H1 (cell line): ENCODE measurements around the gene TMEM179B. TPM values are rescaled to one million over a fixed set of nuclear protein-coding genes. Genes with fewer than 3 reads are reported as not detected.

Experiments
- BCL11A ChIP-seq, 2 experiments: IDR thresholded peaks; one replicate each; pipeline ENCODE4 v1.6.1; 2011; ENCODE audit warnings: low read depth in 2 of 2, low read length in 2 of 2, mild to moderate bottlenecking in 2 of 2
- CHD2 ChIP-seq: IDR thresholded peaks from 2 replicates; pipeline ENCODE4 v1.6.1; 2012; ENCODE audit warnings: low read length, improper control_type of control experiment
- EGR1 ChIP-seq: IDR thresholded peaks from 2 replicates; pipeline ENCODE4 v1.6.1; 2011; ENCODE audit warnings: low read depth, low read length, borderline replicate concordance
- EP300 ChIP-seq, 2 experiments: IDR thresholded peaks; 1 replicate in 1 of 2; 2 replicates in 1 of 2; pipeline ENCODE4 v1.6.1; 2011 to 2012; ENCODE audit warnings: low read depth in 2 of 2, low read length in 2 of 2, mild to moderate bottlenecking in 2 of 2, borderline replicate concordance in 1 of 2, inconsistent platforms in 1 of 2, moderate library complexity in 1 of 2
- FOSL1 ChIP-seq: IDR thresholded peaks from 2 replicates; pipeline ENCODE4 v1.6.1; 2011; ENCODE audit warnings: mild to moderate bottlenecking, low read depth, low read length, moderate library complexity; ENCODE audit not compliant: insufficient read depth
- GABPA ChIP-seq: IDR thresholded peaks from 2 replicates; pipeline ENCODE4 v1.6.1; 2011; ENCODE audit warnings: mild to moderate bottlenecking, low read length, moderate library complexity, borderline replicate concordance; ENCODE audit not compliant: insufficient read depth
- KDM4A ChIP-seq: IDR thresholded peaks from one replicate; pipeline ENCODE4 v1.7.1; 2012; ENCODE audit warnings: low read depth, mild to moderate bottlenecking, moderate library complexity, low read length, inconsistent platforms; ENCODE audit not compliant: severe bottlenecking
- RNF2 ChIP-seq: fragments of 200-900, 300-1000 bp; sonication (generic); IDR thresholded peaks from 2 replicates; pipeline ENCODE4 v1.7.1; 2016; ENCODE audit warnings: borderline replicate concordance, low read depth, mild to moderate bottlenecking, antibody characterized with exemption, low read length; ENCODE audit not compliant: poor library complexity, severe bottlenecking; ENCODE audit errors: missing control alignments
- SIX5 ChIP-seq: IDR thresholded peaks from 2 replicates; pipeline ENCODE4 v1.6.1; 2011; ENCODE audit warnings: mild to moderate bottlenecking, low read depth, low read length
- TAF1 ChIP-seq: IDR thresholded peaks from 2 replicates; pipeline ENCODE4 v1.6.1; 2011; ENCODE audit warnings: mild to moderate bottlenecking, low read depth, low read length
- TAF7 ChIP-seq: optimal IDR thresholded peaks from 2 replicates; pipeline ENCODE3; 2011; ENCODE audit warnings: low read depth, mild to moderate bottlenecking, inconsistent platforms, low read length, moderate library complexity, borderline replicate concordance
- polyA plus RNA-seq, 7 experiments: library from polyadenylated mRNA; depleted of rRNA in 3 of 7; stranded (reverse) in 5 of 7; unstranded in 2 of 7; fragments of >200 nt in 5 of 7; fragments of 200-250 nt in 2 of 7; gene quantifications; 1 replicate in 5 of 7; 2 replicates in 1 of 7; 4 replicates in 1 of 7; pipeline versions ENCODE4 v1.2.1 to v1.2.3, GENCODE V29; 2011 to 2013; ENCODE audit warnings: missing spikeins in 2 of 7, mixed read lengths in 2 of 7
- total RNA-seq: library from RNA; stranded (reverse); fragmentation: NEBNext Ultra II Directional; extraction: Animal tissue kit (Norgen Biotek cat#: 25700); gene quantifications from 2 replicates; pipeline ENCODE4 v1.2.1, GENCODE V29; 2021
- TF ChIP-seq, protein P1 (sequence below): IDR thresholded peaks from 2 replicates; pipeline ENCODE4 v1.6.1; 2012; ENCODE audit warnings: inconsistent platforms

The TMEM179B gene
- total and polyA plus RNA-seq, 2 of the 8 experiments (the other 6 are each of a cell fraction or from before 2014, with no cell fraction given) = 18.6 to 62.2 TPM

DNA sequence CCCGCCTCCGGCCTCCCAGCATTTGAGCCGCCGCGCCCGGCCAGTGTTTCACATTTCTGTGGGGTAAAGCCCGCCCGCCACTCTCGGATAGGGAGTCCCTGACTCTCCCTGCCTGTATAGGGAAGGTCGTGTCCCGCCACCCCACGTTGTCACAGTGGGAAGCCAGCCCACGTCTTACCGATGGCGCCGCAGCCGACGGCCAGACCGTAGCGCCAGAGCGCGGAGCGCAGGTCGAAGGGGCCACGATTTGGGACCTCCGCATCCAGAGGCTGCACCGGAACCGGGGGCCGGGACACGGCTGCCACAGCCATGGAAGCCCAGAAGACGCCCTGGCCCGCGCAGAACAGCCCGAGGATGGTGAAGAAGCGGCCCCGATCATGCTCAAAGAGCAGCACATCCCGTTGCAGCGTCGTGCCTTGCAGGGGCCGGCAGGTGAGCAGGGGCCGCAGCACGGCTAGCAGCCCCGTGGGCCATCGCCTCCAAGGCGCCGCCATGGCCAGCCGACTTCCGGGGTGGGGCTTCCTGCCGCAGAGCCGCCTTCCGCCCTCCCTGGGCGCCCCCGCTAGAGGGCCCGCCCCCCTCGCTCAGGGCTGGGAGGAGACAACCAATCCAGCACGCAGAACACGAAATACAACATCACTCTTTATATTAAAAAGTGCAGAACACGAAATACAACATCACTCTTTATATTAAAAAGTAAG, 4.4 kb downstream of the TMEM179B start, which contains the start of gene TMEM223 (continued):
- TF ChIP-seq EP300 (IDR thresholded peaks at IDR 0.05; ENCODE audit: borderline replicate concordance in 1 of 2, low read depth in 2 of 2, low read length in 2 of 2) (no peak), CHD2 (no peak), TAF7 (peak; percentile 69), RNF2 (no peak), SIX5 (no peak), BCL11A (IDR thresholded peaks at IDR 0.05; ENCODE audit: low read depth in 2 of 2, low read length in 2 of 2) (no peak), GABPA (peak; percentile 81), KDM4A (peak; percentile 51), FOSL1 (no peak), EGR1 (no peak), TAF1 (peak; percentile 82)
- TF ChIP-seq, protein P1, sequence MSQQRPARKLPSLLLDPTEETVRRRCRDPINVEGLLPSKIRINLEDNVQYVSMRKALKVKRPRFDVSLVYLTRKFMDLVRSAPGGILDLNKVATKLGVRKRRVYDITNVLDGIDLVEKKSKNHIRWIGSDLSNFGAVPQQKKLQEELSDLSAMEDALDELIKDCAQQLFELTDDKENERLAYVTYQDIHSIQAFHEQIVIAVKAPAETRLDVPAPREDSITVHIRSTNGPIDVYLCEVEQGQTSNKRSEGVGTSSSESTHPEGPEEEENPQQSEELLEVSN = peak; percentile 57; the same call in 1 of the 2 replicates
